ENCODE data around the gene SPRING1.

Gene SPRING1

DNA sequence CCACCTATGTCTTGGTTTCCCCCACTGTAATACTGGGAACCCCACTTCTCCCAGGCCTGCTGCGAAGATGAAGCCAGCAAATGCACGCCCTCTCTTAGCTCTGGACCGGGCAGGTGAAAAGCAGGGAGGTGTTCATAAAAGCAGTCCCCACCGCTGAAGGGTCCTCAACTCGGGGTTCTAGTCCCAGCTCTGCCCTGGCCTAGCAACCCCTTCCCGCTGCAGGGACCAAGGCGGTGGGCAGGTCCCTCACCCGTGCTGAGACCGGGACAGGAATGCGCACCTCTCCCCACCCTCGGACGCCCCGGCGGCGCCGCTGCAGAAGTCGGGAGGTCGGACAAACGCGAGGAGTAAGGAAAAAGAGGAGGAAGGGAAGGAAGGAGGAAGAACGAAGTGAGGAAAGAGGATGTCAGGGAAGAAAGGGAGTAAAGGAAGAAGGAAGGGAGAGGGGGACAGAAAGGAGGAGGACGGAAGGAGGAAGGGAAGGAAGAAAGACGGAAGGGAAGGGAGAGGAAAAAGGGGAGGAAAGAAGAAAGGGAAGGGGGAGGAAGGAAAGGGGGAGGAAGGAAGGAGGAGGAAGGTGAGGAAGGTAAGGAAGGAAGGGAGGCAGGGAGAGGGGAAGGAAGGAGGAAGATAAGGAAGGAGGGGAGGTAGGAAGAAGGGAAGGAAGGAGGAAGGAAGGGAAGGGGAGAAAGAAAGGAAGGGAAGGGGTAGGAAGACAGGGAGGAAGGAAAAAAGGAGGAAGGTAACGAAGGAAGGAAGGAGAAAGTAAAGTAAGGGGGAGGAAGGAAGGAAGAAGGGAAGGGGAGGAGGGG lies 701 bp downstream of the SPRING1 start:
- DNase-seq = no peak

DNA sequence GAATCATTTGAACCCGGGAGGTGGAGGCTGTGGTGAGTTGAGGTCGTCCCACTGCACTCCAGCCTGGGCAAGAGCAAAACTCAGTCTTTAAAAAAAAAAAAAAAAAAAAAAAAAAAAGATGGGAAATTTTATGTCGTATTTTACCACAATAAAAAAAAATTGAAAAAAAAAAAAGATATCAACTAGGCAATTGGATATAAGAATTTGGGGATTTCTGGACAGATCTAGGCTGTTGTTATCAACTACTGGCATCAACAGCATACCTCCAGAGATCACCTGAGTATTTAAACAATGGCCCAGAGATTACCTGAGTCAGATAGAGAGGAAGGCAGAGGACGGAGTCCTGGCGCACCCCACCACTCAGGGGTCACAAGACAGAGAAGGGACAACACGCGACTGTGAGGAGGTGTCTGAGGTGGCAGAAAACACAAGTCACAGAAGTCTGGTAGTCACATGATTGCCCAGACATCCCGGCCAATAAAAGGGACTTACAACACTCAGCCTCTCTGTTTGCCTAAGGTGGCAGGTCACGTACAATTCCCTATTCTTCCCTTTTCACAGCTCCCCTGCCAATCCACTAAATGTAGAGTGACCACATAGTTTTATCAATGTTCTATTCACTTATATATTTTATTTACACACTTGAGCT lies 1.8 kb downstream of the SPRING1 start:
- DNase-seq = no peak

DNA sequence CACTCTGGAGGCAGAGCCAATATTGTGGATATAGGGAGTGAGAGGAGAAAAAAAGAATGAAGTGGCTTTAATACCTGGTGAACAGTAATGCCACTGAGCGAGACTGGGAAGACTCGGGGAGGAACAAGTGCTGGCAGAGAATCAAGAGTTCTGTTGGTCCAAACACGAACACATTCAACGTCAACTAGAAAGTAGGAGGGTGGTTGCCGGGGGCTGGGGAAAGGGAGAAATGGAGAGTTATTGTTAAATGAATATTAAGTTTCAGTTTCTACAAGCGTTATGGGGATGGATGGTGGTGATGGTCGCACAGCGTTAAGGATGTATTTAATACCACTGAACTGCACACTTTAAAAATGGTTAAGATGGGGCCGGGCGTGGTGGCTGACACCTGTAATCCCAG lies 2.8 kb downstream of the SPRING1 start:
- no peak for DNase-seq

DNA sequence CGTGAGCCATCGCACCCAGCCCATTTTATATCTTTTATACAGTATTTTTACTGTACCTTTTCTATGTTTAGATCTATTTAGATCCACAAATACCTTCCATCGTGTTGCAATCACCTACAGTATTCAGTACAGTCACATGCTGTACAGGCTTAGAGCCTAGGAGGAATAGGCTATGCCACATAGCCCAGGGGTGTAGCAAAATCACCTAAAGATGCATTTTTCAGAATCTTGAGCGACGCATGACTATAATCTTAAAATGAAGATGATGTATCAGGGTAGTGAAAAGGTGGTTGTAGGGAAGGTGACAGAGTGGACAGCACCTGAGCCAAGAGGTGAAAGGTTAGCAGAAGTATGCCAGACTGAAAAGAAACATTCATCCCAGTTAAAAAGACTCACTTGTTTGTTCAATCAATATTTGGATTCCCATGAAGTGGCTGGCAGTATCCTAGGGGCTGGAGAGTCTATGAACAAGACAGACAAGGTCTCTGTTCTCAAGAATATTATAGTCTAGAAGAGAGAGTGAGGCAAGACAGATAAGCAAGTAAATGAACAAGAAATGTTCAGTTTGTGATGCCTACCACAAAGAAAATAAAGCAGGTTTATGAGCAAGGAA lies 3.6 kb downstream of the SPRING1 start:
- DNase-seq = no peak

DNA sequence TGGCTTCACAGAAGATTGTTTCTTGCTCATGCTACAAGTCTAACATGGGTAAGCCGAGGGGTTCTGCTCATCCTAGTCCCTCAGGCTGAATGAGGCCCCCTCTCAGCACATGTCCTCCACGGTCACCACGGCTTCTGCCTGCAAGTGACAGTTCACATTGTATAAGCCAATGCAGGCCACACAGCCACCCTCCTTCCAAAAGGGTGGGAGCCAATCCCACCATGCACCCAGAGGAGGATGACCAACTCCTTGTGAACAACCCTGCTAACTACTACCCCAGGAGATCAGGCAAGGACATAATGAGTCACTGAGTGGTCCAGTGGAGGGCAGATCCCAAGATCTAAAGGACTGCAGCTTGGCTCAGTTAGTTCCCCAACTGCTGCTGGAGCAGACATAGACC lies 6.1 kb downstream of the SPRING1 start:
- no peak for DNase-seq

DNA sequence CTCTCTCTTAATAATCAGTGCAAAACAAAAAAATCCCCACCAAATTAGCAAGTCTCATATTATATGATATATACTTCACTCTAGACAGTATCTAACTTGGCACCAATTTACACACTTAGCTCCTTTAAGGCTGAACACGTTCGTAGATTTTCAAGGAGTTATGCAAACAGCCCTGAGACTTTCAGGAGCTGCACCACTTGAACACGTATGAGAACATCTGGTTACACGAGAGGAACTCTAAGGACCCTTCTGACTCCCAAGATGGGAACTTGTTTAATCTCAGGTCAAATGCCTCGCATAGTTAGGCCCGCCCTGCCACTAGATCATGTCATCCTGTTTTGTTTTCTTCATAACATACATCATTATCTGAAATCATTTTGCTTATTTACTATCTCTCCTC lies 10.0 kb downstream of the SPRING1 start:
- no peak for DNase-seq

DNA sequence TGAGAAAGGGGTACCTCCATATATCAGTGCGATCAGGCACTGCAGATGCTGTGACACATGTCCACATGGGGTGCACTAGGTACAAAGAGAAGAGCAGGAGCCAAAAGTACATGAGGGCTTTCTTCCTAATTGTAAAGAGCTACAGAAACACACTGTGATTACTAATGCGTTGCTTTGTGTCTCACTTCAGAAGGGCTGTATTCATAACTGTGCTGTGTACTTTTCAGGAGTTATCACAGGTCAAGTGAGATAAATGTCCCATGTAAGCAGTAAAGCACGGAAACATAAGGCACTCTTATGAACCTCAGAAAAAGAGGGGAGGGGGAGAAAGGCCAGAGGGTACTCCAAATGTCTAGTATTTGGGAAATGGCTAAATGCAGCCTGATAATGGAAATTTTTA lies 10.6 kb downstream of the SPRING1 start:
- DNase-seq = no peak

DNA sequence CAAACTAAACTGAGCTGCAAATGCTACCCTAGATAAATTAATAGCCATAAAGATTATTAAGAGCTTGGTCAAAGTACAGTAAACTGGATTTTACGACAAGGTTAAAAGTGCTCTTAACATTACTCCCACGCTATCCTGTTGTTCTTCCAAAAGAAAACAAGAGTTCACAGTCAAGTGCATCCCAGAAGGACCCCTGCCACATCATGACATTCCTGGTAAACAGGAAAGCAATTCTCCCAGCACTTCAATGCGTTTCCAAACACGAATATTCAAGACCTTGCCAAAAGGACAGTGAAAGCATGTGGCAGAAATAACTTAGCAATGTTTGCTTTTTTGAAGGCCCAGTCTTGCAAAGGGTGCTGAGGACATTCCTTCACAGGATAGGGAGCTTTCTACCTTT lies 11.2 kb downstream of the SPRING1 start:
- DNase-seq = no peak

DNA sequence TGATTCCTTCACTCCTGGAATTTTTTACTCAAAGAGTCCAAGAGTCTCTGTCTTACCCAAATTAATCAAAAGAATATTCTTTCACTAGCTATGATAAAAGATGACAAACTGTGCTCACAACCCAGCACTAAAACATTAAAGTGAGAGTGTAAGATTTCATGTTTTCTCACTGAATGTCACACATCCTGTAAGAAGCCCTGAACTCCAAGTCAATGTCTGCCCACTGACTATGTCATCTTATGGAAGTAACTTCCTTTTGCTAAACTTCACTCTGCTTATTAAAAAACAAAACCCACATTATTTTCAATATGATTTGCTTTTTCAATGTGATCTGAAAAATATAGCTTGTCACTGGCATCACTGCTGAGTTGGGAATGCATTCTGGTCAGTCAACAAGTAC lies 15.6 kb downstream of the SPRING1 start:
- DNase-seq = no peak

DNA sequence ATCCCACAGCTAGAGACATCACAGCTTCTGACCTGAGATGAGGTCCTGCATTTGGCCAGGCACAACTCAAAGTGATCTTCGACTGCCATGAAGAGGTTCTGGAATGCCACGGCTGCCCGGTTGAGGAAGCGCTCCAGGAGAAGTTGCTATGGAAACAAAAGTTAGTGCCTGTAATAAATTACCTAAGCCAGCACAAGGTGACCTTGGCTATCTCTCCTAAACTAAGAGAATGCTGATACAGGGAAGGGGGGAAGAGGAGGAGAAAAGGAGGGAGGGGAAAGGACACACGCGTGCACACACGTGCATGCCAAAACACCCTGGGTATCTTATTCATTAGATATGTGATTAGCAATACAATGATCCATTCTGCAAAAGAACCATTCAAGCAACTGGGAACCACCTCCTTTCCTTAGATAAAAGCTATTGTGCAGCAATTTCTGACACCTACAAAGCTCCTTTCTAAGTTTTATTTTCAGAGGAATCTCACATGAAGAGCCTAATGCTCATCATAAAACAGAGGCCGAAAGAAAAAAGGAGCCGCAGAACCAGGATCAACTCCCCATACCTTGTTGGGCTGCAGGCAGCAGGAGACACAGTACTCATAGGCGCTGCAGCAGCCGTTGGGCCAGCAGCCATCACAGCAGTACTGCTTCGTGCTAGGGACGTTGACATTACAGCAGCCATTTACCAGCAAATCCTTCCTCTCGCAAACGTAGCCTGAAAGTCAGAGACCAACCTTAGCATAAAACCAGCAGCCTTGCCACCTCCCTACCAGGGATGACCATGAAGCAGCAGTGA lies 17.9 kb downstream of the SPRING1 start:
- DNase-seq = no peak

DNA sequence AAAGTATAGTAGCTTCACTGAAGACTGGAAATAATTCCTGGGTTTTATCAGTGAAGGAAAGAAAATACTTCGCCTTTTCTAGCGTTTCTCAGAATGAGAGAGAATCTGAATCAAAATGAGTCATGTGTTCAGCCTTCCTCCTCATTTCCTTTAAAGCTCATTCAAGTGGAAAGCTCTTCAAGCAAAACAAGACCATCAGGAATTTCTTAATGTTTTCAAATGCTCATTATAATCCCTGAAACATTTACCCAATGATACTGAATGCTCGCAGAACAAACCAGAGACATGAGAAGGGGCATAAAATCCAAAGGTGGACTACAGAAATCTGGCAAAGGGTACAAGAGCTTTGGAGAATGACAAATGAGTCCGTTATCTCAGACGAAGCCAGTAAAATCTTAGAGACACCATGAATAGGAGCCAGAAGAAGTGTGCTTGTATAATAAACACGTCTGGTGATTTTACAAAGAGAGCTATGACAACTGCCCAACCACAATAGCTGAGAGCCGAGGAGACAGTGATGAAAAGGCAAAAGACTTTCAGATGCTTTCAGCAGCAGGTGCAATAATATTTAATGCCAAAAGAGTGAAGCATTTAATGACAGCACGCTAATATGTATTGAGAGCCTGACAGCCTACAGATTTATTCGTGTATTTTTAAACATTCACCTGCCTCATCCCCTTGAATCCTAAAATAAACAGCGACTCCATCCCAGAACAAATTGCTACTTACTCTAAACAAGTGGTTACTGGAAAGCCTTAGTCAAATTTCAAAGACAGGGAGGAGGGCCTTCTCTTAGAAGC lies 19.0 kb downstream of the SPRING1 start:
- peak; percentile 74 for DNase-seq

DNA sequence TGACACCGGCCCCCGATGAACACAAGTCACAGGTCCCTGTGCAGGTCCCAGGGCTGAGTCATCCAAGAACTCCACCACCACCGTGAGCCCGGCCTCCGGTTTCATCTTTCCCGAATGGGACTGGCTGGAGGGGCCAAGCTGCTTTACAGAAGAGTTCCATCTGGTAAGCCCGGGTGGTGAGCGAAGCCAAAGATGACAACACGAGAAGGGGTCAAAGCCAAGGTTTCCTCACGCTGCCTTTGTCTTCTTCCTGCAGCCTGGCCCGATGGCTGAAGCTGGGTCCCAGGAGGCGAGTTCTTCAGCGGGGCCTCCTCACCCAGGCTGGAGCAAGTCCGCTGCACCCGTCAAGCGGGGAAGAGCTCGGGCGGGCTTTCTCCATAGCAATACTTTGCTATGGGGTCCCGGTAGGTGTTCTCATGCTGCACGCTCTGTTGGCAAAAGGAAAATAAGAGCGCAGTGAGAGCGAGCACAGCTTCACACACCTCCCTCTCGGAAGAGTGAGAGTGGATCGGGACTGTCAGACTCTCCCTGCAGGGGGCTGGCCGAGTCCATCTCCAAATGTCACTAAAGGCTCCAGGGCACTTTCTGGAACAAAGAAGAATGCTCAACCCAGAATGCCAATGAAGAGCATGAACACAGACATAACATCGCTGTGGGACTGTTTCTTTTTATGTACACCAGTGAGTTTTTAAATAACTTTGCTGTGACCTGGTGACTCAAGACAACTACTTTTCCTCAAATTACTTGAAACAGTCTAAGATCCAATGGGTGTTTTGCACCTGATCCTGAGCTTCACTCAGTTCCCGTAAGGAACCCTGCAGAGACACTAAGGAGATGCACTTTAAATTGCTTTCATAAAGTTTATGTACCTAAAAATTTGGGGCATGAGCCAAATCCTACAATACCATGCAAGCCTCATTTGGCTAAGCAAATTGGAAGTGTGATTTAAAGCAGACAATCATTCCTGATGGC lies 20.1 kb downstream of the SPRING1 start:
- DNase-seq = no peak

DNA sequence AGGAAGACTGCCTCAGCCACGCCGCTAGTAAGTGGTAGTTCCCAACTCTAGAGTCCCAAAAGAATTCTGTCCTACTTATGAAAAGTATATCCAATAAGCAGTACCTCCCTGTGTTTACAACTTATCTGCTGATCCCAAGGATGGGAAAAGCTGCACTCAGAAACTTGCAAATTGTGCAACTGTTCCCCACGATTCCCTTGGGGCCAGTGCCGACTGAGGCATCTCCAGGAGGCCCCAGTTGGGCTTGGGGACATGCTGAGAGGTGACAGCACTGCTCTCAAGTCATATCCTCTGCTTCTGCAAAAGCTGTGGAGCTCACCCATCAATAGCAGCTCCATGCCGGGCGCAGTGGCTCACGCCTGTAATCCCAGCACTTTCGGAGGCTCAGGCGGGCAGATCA lies 23.7 kb downstream of the SPRING1 start:
- no peak for DNase-seq

DNA sequence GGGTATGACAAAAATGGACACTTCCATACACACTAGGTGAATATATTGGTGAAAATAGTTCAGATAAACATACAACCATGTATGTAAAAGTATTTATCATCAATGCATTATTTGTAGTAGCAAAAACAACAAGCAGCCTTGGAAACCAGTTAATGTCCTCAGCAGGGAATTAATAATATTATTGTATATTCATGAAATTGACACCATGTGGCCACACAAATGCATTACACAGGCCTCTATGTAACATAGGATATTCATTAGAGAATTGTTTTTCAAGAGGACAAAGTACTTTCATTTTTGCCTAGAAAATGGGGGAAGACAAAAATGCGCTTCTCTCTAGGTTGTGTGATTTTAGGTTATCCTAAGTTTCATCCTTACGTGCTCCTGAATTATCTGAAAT lies 24.3 kb downstream of the SPRING1 start:
- no peak for DNase-seq

DNA sequence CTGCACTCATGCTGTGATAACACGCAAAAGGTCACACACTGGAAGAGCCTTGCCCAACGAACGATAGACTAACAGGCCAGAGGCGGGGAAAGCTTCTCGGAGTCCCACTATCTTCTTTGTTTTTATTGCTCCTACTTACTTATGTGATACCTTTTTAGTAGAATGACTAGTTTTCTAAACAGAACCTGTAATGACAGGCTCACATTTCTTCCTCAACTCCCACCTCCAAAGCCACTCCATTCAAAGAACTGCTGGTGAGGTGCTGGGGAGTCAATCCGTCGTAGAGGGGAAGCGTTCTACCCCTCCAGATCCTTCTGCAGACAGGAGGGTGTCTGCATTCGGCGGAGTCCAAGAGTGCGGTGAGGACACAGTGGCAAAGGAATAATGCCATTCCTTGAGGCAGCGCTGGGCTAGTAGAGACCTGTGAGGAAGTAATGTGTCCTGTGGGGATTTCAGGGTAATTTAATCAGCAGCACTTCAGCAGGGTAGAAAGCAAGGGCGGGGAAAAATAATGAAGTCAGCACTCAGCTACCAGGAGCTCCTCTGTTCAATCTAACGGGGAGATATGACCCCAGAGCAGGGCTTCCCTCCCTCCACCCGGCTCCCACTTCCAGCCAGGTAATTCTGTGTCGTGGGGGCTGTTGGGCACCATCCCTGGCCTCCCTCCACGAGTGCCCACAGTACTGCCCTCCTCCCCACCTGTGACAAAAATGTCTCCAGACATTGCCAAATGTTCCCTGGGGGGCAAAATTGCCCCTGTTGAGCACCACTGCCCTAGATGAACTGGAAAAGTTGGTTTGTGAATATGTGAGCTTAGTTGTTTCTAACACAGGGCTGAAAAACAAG lies 25.2 kb downstream of the SPRING1 start:
- DNase-seq = no peak

DNA sequence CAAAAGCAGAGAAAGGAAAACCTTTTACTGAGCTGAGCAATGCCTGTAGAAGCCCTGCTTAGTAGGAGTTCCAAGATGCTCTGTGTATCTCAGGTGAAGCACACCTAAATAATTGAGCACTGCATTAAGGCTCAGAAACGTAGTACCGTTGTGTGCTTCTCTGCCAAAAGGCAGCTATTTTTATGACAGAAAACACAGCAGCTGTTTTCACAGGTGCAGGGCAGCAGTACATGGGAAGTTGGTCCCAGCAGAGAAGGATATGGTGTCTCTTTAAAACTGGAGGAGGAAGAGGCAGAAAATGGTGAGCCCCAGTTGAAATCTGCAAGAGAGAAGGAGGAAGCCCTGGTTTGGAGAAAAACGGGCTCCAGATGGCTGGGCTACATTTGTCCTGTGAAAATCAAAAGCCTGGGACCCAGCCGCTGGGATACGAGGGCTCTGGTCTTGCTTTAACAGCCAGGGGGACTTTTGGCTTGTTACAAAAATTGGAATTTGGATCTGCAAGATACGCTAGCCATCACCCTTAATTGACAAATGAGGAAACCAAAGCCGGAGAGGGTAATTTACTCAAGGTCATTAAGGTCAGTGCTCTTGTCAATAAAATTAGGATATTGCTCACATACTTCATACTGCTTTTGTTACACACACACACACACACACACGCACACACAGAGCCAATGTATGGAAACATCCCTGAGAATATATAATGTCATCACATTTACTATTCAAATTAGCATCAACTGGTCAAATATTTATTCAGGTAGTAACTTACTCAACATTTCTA lies 27.3 kb downstream of the SPRING1 start:
- no peak for DNase-seq

DNA sequence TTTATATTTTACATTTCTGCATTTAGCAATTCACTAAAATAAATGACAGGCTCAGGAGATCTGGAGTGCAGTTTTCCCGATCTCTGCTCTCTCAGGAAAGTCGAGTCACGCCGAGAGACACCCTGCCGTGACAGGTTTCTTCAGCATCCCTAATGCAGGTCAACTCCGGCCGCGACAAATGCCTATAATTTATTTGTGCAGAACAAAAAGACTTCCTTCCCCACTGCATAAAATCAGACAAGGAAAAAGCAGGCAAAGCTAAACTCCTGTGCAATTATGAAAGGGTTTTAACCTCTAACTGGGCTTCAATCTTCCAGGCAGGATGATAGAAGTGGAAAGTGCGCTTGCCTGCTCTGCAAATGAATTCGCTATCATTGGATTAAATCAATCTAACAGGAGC lies 28.1 kb downstream of the SPRING1 start:
- DNase-seq = no peak

DNA sequence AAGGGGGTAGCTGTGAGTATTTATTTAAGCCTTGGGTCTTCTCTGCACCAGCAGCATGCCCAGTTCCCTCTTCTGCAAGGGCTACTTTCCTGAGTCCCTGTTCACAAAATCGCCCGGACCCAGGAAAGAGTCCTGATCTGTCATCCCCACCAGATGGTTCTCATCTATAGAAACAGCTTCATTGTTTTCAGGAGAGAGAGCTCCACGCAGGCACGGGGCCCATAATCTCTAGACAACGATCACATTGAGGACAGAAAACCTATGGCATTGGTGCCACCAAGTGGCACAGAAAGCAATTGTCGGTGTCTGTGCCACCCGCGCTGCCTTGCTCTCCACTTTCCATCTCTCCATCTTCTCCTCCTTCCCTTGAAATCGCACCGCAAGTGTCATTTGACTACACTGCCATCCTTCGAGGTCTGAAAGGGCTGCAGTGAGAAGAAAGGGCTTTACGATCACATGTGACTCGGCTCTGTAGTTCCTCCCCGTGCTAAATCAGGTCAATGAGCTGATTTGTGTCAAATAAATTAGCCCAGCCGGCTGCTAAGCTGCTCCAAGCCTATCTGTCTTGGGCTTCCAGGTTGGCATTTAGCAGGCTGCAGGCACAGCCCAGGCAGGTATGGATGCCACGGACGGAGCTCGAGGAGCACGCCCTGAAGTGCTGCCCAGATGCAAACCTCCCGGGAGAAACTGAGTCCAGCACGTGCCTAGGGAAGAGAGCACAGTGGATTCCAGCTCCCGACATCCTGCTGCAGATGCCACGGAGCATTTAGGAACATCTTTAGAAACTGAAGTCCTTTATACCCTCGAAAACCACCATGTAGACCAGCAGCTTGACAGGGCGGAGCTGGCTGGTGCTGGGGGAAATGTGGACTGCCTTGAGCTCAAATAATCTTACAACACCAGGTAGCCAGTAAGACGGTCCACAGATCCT lies 28.8 kb downstream of the SPRING1 start:
- peak; percentile 85 for DNase-seq
